ENCODE results near the gene PFDN5.

DNA sequence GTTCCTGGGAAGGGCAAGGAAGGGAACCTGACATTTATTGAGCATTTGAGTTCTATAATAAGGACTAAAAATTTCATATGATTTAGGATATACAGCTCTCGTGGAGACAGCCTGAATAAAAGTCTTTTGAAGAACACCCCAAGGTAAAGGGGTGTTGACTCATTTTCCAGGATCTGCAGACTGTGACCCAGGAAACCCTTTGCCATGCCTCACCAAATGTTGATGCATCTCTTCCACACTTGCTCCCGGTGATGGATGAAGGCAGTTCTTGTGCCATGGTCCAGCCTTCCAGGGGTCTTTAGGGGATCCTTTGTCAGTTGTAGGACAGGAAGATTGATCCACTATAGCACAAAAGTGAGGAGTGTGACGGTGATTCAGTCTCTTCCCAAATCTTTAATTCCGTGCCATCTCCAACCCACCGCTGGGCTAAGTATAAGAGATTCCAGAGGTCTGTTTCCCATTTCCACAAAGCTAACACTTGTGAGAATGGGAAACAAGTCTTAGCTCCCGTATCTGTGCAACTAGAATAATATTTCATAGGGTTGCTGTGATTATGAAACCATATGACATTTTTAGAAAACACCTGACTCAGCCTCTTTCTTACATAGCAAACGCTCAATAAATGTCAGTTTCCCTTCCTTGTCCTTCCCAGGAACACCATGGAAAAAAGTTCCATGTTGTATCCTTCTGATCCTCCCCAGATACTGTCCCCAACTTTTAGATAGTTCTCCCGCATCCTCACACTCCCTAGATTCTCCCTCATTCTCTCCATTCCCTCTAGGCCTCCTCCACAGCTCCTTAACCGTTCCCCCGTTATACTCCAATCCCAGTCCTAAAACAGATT, 25.2 kb downstream of the PFDN5 start:
- TF ChIP-seq POLR2AphosphoS5 (IDR thresholded peaks at IDR 0.05; ENCODE audit: low read depth, low read length) (no peak), POLR2A (IDR thresholded peaks at IDR 0.05; ENCODE audit: low read depth, low read length) (no peak), TAF1 (IDR thresholded peaks at IDR 0.05; ENCODE audit: low read depth, low read length) (no peak), PAX5 (IDR thresholded peaks at IDR 0.05; ENCODE audit: insufficient read depth, low read length, severe bottlenecking) (no peak), SPI1 (IDR thresholded peaks at IDR 0.05; ENCODE audit: low read depth, low read length) (no peak), POU2F2 (IDR thresholded peaks at IDR 0.05; ENCODE audit: low read depth, low read length) (no peak)

Data from GM12891 (cell line).